GM12801 (cell line): ENCODE measurements around the gene LMF2.

Source experiments
- CTCF ChIP-seq: IDR thresholded peaks from one replicate; pipeline ENCODE4 v1.5.1; 2011; ENCODE audit warnings: control low read depth; ENCODE audit not compliant: insufficient read length; ENCODE audit errors: extremely low read depth

Gene LMF2

GRCh38 chr22:50456026-50456425 is 51.5 kb downstream of the LMF2 start:
- no peak for TF ChIP-seq CTCF

- no peak for TF ChIP-seq CTCF
Measured at GRCh38 chr22:50455201-50455600, 52.3 kb downstream of the LMF2 start.

- TF ChIP-seq CTCF: no peak
Measured at GRCh38 chr22:50454556-50455075, 52.9 kb downstream of the LMF2 start.
